HG02938 (cell line): Measurements from ENCODE around the gene PCDH1.

Experiments used
- ATAC-seq: cut with Tn5 transposase; IDR thresholded peaks from one replicate; pipeline ENCODE4 v1.9.1; 2021; ENCODE audit warnings: mild to moderate bottlenecking, moderate library complexity; ENCODE audit not compliant: unreplicated experiment

The PCDH1 gene

DNA sequence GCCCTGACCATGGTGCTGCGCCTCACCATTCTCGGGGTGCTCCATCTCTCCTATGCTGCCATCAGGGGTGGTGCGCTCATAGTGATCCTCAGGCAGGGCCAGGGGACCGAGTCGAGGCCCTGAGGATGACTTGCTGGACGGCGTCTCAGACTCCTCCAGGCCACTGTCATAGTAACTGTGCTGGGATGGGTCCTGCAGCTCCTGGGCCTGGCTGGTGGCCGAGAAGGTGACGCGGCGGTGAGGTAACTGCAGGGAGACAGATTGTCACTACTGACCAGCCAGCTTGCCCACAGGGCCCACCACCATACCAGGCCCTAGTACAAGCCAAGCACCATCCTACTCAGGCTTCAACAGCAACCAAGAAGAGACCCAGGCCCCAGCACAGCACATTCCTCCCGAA, 21.0 kb downstream of the PCDH1 start:
- ATAC-seq = no peak

DNA sequence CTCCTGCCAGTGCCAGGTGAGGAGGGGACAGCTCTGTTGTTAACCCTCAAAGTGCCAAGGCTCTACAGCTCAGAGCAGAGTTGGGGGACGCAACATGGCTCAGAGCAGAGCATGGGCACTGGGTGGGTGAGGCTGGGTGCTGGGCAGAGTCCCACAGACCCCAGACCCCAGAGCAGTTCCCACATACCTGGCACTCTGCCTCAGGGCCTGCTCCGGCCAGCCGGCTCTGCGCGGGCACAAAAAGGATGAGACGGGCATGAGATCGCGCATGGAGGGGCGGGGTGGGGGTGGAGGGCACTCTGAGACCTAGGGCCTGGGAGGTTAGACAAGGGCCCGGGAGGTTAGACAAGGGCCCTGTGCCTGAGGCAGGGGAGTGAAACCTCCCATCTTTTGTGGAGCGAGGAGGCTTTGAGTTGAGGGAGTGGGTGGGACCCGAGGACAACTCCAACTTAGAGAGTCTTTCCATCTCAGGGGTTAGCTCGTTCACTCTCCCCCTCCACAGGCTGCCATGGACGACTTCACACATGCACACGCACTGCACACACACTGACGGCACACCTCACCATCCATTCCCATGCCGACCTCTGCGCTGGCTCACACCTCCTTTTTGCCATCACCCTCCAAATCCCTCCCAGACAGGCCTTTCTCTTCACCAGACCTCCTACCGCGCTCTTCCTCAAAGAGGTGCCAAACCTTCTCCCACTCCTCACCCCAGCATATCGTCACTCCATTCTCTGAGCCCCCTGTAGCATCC, 22.0 kb downstream of the PCDH1 start:
- no peak for ATAC-seq

DNA sequence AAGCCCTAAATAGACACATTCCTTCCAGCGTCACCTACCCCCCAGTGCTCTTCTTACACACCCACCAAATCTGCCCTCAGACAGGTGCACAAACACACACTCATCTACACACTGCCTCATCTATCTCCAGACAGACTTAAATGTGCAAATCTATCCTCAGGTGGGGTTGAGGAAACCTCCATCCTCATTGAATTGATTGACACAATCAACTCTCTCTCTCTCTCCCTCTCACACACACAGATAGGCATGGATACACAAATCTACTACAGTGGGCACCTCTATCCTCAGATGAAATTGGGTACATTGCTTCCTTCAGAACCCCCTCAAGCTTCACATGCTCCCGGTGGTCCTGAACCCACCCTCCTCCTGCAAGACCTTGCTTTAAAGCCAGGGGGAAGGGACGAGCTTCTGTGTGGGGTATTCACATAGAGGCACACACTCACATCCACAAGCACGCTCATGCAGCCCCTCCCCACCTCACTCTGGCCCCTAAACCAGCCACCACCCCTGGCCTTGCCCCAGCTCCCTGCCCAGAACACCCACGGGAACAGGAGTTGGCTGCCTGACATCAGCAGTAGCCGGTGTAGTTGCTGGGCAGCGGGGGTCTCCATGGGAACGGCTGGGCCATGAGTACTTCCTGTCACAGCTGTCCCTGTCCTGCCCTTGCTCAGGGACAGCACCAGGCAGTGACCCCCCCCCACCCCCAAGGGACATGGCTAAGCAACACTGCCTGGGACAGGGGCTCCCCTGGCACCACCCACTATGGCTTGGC, 22.8 kb downstream of the PCDH1 start:
- no peak for ATAC-seq

DNA sequence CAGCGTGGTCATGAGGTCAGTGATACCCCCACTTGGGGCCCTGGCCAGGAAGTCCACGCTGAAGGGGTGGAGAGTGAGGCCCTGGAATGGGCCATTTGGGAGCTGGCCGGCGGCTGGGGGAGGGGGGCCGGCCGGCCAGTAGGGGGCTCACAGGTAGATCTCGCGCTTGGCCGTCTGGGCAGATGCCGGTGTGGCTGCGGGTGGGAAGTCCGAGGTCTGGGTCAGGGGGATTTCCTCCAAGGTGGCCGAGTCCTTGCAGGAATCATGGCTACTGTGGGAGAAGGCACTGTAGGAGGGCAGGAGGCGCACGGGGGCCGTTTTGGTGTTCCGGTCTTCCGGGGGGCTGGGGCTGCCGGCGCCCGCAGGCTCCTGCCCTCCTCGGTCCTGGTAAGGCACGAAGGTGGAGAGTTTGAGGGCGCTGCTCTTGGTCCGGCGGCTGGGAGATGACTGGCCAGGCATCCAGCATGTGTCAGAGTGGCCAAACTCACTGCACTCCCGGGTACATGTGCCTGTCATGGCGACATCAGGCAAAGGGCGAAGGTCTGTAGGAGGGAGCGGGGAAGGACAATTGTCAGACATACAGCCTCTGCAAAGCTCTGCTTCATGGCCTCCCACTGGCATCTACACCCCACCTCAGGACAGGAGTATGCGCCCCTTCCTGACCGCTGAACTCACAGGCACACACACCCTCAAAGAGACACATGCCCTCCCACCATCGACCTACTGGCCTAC, 24.1 kb downstream of the PCDH1 start:
- no peak for ATAC-seq

DNA sequence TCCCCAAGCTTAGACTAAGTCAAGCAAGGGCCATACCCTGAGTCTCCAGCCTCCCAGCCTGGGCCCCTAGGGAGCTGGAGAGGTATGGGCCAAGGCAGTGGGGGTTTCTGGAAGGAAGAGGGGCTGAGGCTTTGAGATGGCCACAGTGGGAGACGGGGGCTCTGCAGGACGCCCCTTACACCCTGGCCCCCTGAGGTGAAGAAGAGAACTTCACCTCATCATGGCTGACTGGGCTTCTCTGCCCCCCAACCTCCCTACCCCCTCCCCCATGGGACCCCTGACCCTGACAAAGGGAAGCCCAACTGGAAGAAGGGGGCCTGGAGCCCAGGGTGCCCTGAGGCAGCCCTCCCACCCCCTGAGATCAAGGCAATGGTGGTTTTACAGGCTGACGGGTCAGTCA, 25.8 kb downstream of the PCDH1 start:
- ATAC-seq = no peak

DNA sequence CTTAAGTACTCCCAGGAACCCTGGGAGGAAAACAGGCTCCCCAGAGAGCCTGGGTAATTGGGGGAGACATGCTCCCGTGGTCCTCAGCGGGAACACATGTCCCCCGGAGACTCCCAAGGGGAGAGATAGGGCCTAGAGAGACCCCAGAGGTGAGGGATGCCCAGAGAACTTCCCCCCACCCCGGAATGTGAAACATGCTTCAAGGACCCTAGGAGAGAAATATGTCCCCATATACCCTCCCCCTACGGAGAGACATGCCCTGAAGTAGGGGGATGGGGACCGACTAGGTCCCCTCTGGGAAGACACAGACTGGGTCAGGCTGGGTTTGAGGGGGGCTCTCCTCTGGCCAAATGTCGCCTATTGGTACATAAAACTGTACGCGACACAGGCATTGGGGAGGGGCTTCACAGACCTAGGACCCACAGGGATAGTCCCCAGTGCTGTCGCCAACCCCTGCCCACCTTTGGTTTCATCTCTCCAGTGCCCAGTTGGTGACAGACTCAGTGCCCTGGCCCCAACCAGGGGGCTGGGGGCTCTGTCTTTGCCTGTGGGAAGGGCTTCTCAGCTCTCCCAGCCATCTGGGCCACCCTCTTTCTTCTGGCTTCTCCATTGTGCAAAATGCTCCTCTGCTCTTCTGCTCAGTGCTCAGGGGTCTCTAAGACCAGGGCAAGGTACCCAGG, 26.9 kb downstream of the PCDH1 start:
- ATAC-seq = no peak

DNA sequence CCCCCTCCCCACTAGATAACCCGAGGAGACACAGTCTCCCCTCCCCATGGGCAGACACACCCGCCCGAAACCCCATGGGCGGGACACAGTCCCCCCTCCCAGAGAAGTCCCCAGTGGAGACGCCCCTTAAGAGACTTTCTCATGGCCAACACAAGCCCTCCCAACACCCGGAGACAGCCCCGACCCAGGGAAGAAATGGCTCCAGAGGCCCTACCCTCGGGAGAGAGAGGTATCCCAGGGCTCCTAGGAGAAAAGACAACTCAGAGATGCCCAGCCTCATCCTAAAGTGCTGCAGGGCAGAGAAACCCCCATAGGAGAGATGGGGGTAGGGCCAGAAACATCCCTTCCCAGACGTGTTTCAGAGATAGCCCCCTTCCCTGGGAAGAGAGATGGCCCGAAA, 27.4 kb downstream of the PCDH1 start:
- no peak for ATAC-seq

DNA sequence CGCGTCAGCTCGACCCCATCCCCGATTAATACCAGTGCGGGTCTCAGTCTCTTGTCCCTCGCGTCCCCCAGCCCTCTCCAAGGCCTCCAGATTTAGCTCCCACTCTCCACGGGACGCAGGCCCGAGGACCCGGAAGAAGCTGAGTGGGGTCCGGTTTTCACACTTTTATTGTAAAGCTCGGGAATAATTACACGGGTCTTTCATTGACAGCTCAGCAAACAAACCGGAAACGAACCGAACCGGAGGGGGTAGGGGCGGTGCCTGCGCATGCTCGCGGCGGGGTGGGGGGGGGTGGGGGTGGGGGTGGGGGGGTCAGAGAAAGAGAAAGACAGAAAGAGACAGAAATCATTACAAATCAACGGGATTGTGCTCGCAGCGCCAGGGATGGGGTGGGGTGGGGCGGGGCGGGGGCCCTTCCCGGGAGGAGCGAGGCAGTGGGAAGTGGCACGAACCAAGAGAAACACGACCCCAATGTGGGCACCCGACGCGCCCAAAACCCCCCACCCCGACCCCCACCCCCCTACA, 27.9 kb downstream of the PCDH1 start:
- ATAC-seq = no peak

DNA sequence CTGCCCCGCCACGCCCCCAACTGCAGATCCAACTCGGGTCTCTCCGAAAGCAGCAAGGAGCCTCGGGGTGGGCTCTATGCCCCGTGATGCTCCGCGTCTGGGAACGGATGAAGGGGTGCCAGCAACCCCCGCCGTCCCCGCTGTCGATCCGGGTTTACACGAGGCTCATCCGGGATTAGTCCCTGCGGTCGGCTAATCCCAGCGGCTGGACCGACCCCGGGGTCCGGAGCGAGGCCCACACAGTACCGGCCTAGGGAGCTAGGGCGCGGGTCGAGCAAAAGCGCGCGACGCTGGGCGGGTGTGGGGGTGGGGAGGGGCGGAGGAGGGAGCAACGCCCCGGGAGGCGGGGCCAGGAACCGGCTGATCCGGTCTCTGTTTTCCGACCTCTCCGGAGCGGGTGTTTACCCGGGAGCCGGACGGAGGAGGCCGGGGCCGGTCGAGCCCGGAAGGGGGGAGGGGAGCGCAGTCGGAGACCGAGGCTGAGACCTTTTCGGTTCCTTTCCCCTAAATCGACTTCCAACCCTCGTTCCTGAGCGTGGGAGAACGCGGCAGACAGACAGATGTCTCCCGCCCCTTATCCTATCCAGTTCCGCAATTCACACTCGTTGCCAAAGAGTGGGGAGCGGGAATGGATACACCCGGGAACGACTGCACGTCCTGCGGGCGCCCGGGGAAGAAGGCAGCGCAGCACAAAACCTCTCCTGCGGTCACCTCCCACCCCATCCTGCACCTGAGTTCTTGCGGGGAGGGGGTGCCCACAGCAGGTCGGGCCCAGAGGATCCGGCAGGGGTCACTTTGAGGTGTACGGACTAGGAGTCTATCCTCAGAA, 28.6 kb downstream of the PCDH1 start:
- ATAC-seq = peak; percentile 58

DNA sequence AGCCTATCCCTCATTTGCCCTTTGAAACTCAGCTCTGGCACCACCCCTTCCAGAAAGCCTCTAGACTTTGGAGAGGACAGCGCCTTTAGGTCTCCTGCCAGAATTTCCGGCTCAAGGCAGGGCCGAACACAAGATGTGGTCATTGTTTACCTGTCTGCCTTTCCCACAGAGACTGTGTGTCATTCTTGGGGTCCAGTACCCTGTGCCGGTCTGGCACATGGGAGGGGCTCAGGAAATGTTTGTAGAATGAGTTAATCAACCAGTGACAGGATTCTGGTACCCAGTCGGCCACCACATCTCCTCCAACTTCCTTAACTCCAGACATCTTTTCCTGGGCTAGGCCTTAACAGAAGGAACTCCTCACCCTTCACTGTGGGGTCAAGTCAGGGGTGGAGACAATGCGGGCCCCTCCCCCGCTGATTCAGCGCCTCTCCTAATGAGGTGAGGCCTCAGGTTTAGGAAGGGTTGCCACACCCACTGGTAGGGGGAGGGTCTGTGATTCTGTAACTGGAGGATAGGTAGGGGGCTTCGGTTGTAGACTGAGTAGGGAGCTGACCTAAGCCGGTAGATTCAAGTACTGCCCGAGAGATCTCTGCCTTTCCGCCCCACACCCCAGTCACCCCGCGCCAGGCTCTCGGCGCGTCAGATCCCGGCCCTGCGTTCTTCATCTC, 29.3 kb downstream of the PCDH1 start:
- no peak for ATAC-seq

DNA sequence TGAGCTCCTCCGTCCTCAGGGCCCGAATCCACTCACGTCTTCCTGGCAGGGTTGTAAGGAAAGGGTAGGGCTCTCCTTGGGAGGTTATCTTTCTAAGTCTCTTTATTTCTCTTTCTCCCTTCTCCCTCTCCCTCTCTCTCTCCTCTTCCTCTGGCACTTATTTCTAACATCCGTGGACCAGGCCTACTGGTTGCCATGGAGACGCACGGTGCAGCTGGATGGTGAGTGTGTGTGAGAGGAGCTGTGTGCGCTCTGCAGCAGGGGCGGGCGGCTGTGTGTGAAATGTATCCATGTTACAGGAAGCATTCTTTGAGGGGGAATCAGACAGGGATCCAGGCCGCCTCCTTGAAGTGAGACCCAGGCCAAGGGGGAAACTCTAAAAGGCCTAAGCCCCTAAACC, 32.2 kb downstream of the PCDH1 start:
- no peak for ATAC-seq

DNA sequence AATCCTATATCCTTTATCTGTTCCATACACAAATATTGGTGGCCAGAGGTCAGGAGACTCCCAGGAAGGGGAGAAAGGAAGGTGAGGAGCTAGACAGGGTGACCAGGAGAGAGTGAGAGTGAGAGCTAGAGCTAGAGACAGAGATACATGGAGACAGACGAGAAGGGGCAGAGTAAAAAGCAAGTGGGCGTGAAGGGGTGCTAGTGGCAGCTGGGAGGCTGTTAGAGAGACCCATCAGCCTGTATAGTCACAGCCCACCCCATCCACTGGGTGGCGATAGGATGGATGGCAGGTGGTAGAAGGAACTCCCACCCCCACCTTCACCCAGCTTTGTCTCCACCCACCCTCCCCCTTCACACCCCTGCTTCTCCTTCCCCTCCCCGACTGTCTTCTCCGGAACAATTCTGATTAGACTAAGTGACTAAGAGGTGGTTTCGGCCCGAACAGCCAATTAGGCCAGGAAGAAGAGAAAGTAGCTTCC, 32.8 kb downstream of the PCDH1 start:
- no peak for ATAC-seq

DNA sequence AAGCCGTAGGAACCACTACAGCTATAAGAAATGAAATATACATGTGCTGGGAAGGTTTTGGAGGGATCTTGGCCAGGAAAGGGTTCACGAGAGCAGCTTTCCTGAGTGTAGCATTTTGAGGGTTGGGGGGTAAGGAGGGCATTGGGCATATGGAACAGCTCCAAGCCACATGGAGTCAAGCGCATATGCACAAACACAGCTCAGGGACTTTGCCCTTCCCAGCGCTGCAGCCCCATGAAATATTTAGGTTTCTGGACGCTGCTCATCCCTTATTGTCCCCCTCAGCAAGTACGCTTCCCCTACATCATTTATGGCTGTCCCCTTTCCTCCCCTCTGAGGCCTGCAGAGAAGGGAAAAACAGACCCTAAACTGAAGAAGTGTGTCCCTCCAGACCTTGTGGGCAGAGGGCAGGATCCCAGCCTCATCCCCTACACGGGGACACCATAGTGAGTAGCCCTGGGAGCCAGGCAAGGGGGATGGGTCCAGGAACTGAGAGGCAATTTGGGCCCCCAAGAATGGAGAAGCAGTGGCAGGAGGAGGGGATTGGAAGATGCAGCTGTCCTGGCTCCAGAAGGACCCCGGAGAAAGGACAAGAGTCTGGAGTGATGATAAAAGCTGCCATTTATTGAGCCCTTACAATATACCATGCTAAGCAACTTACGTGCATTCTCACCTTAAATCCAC, 33.7 kb downstream of the PCDH1 start:
- ATAC-seq = no peak

DNA sequence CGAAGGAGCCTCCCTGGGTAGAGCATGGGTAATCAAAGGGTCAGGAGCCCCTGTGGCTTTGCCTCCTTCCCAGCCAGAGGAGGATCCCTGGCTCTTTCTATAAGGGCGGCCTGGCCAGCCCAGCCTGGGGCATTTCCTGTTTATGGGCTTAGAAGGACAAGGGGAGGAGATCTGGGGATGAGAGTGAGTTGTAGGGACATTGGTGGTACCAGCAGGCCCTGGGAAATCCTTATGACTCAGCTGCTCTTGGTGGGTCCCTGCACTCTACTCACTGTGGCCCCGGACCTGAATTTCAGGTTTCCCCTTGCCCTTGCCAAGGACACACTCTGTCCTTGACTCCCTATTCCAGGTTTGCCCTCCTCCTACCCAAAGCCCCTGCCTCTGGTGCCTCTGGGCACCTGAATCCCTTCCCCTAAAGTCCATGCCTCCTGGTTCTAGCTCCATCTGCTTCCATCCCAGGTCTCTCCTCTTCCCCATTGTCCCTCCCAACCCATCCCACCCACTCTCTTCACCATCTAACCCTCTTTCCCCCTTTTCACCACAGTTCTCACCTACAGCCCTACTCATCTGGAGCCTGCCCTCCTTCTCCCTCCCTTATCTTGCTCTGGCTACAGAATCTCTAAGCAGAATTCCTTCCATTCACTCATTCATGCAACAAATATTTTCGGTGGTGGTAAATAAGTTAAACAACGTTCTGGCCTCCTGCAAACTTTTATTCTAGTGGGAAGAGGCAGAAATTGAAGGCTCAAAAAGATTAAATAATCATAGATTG, 34.9 kb downstream of the PCDH1 start:
- ATAC-seq = no peak

DNA sequence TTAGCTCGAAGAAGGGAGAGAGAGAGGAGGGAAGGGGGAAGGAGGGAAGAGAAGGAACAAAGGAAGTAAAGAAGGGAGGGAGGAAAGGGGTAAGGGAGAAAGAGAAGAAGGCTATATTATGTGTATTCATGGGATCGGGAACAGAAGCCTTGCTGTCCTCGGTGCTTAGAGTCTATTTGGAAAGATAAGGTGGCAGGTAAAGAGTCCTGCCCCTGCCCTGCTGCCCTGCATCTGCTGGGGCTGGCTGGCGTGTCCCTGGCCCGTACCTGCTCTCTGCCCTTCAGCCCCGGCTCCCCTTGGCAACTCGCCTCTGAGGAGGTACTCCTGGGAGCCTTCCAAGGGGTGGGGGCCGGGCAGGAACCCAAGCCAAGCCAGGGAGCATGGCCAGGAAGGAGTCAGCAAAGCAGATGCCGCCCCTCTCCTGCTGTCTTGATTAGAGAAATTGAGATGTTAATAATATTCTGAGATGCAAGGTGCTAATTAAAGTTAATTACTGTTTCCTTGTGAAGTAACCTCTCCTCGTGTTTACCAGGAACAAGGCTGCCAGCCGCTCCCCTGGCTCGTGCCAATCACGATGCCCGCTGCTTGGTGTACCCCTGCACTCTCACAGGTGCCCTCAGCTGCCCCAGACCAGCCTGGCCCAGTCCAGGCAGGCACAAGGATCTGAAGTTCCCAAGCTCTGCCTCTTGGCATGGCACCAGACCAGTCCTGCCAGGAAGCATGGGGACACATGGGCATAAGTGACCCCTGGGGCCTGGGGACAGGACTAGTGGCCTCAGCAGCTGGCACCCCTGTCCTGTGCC, 36.6 kb downstream of the PCDH1 start:
- no peak for ATAC-seq

DNA sequence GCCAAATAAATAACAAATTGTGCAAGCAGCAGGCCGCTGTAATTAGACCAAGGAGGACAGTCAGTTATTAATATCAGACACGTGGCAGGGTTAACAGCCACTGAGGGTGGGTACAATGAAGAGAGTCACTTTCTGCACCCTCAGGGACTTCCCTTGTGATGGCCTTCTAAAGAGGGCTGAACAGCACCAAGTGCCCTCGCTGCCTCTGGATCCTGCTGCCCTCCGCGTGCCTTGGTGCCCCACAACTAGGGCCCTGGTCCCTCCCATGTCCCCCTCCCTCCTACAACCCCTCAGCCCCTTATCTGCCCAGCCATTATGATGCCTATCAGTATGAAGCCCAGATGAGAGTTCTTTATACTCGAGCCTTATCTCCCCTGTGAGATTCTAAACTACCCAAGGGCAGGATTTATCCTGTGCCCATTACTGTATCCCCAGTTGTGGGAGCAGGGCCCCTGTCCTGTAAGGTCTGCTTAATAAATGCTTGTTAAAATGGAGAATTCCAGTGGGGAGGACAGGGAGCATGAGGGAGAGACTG, 37.3 kb downstream of the PCDH1 start:
- no peak for ATAC-seq

DNA sequence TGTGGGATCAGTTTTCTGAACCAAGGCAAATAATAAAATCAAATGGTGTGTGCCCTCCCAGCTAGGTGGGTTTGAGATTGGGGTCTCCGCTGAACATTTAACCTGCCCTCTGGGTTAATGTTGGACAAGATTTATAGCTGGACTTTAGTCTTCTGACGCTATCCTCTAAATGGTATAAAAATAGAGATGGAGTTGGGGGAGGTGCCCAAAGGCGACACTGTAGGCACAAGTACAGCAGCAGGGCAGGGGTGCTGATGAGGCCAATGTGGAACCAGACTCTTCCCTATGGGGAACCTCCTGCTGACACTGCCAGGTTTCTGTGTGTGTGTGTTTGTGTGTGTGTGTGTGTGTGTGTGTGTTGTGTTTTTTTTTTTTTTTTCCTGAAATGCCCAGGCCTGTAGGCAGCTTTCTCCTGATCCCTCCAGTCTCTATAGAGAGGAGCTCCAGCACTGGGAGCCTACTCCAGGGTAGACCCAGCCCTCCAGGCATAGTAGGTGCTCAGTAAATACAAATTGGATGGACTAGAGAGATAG, 37.9 kb downstream of the PCDH1 start:
- no peak for ATAC-seq
